ENCODE results near the gene EXTL2.
"Not testable (repeated sequence)": the region's sequence is repeated elsewhere in the genome, so short reads cannot be mapped to it uniquely, and the experiment has no call there.

Gene EXTL2

DNA sequence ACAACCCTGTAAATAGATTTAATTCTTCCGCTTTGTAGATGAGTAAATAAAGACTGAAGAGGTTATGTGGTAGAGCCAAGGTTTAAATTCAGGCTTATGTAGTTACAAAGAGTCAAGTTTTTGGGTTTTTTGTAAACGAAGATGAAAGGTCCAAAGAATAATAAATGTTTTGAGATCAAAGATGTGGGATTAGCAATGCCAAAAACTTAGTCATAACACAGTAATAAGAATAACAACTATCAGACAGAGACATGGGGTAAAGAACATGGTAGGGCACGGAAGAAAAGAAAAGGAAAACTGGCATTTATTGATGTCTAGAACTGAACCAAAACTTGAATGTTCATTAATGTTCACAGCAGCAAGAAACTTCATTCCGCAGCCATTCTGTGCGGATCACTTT is 42.9 kb downstream of the EXTL2 start:
- no peak for DNase-seq

- DNase-seq: no peak
Measured at GRCh38 chr1:100847361-100848082, 47.1 kb downstream of the EXTL2 start.

DNA sequence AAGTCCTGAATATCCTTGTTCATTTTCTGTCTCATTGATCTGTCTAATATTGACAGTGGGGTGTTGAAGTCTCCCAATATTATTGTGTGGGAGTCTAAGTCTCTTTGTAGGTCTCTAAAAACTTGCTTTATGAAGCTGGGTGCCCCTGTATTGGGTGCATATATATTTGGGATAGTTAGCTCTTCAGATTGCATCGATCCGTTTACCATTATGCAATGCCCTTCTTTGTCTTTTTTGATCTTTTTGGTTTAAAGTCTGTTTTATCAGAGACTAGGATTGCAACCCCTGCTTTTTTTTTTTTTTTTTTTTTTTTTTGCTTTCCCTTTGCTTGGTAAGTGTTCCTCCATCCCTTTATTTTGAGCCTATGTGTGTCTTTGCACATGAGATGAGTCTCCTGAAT is 51.5 kb downstream of the EXTL2 start:
- DNase-seq: not testable (repeated sequence)

DNA sequence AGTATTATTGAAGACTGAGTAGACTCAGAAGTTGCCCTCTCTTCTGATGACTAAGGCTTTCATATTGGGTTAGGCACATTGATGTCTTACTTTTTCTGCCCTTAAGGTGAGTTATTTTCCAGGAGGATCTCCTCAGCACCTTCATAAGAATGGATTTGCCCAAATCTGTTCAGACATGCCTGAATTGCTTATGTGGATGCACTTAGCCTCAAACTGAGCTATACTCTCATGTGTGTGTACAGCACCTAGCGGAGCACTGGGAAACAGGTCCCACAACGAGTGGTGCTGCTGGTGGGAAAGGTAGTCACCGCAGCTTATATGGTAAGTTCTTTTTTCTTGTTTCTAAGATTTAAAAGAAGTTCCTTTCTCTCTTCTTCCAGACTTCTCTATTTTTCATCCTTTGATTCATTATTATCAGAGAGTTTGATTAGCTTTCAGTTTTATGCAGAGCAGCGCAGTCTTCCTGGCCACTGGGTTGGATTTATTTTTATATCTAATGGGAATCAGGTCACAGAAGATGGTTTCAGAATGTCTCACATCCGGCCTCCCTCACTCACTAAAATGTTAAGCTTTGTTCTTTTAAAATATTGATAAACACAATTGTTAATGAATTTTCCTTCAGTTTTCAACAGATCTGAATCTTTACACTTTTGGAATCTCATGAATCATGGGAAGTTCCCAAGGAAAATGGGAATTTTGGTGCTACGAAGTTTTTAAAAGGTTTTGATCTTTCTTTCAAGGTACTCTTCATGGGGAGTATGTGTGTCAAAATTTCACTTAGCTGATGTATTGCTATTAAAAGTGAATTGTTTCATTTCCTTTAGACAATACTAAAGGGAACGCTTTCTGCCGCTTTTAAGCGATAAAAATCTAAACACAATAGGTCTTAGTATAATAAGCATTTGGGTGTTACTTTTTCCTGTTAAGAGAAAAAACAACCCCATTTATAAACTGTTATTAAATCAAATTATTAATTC is 58.5 kb downstream of the EXTL2 start:
- DNase-seq: no peak

GRCh38 chr1:100834777-100835660 is 59.6 kb downstream of the EXTL2 start:
- DNase-seq: no peak

- no peak for DNase-seq
Measured at GRCh38 chr1:100832694-100833428, 61.8 kb downstream of the EXTL2 start.

DNA sequence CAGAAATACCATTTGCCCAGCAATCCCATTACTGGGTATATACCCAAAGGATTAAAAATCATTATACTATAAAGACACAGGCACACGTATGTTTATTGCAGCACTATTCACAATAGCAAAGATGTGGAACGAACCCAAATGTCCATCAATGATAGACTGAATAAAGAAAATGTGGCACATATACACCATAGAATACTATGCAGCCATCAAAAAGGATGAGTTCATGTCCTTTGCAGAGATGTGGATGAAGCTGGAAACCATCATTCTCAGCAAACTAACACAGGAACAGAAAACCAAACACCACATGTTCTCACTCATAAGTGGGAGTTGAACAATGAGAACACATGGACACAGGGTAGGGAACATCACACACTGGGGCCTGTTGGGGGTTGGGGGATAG is 69.0 kb downstream of the EXTL2 start:
- not testable (repeated sequence) for DNase-seq

Measured in activated effector memory CD4-positive, alpha-beta T cell treated with anti-CD3 and anti-CD28 coated beads, Interleukin-2, amount 50 U/mL, for 16 hours (primary cell).